ENCODE measurements around the gene CCDC57. TPM values are rescaled to one million over a fixed set of nuclear protein-coding genes. Genes with fewer than 3 reads are reported as not detected.

The CCDC57 gene
- total RNA-seq, 1 experiment from 2014 or later, result 69.9 TPM

DNA sequence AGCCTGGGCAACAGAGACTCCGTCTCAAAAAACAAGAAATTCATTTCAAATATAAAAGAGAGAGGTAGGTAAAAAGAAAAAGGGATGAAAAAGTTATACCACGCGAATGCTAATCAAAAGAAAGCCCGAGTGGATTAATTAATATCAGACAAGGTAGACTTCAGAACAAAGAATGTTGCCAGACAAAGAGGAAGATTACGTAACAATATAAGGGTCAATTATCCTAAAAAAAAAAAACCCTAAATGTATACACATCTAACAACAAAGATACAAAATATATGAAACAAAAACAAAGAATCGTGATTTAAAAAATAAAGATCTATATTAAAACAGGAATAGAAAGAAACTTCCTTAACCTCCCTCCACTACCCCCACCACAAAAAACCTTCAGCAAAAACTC, 44.1 kb downstream of the CCDC57 start:
- TF ChIP-seq, protein P1, sequence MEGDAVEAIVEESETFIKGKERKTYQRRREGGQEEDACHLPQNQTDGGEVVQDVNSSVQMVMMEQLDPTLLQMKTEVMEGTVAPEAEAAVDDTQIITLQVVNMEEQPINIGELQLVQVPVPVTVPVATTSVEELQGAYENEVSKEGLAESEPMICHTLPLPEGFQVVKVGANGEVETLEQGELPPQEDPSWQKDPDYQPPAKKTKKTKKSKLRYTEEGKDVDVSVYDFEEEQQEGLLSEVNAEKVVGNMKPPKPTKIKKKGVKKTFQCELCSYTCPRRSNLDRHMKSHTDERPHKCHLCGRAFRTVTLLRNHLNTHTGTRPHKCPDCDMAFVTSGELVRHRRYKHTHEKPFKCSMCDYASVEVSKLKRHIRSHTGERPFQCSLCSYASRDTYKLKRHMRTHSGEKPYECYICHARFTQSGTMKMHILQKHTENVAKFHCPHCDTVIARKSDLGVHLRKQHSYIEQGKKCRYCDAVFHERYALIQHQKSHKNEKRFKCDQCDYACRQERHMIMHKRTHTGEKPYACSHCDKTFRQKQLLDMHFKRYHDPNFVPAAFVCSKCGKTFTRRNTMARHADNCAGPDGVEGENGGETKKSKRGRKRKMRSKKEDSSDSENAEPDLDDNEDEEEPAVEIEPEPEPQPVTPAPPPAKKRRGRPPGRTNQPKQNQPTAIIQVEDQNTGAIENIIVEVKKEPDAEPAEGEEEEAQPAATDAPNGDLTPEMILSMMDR (IDR thresholded peaks at IDR 0.05; ENCODE audit: unreplicated experiment), result no peak
- CTCF ChIA-PET, result no interaction called here
- intact Hi-C loops (cut with micrococcal nuclease; ENCODE audit: unreplicated experiment), result no loop called here
- BruUV-seq (replicated peaks), result no TSS peak
- H3K4me1 Mint-ChIP-seq (ENCODE audit: low read depth, unreplicated experiment), result no peaks in the 10 kb centered on the region
- DNase-seq, result no peak
- no peak overlapping the region for H3K4me3 Mint-ChIP-seq (ENCODE audit: low read depth, unreplicated experiment)
- no peaks in the 10 kb centered on the region for H3K27me3 Mint-ChIP-seq (ENCODE audit: unreplicated experiment)
- no peaks in the 10 kb centered on the region for H3K9me3 Mint-ChIP-seq (ENCODE audit: low read depth, unreplicated experiment)
- no peak overlapping the region for H3K27ac Mint-ChIP-seq (ENCODE audit: unreplicated experiment)
- H3K36me3 Mint-ChIP-seq (ENCODE audit: insufficient read depth, unreplicated experiment), result peaks cover 13% of the 10 kb centered on the region

DNA sequence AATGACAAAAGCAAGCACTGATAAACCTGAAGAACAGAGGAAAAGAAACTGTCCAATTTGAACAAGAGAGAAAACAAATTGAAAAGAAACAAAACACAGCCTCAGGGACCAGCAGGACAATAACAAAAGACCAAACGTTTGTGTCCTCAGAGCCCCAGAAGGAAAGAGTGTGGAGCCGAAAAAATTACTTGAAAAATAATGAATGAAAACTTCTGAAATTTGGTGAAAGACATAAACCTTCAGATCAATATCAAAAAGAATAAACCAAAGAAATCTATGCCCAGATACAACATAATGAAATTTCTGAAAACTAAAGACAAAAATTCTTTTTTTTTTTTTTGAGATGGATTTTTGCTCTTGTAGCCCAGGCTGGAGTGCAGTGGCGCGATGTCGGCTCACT, 45.6 kb downstream of the CCDC57 start:
- no peaks in the 10 kb centered on the region for H3K9me3 Mint-ChIP-seq (ENCODE audit: low read depth, unreplicated experiment)
- BruUV-seq (replicated peaks), result no TSS peak
- CTCF ChIA-PET, result no interaction called here

DNA sequence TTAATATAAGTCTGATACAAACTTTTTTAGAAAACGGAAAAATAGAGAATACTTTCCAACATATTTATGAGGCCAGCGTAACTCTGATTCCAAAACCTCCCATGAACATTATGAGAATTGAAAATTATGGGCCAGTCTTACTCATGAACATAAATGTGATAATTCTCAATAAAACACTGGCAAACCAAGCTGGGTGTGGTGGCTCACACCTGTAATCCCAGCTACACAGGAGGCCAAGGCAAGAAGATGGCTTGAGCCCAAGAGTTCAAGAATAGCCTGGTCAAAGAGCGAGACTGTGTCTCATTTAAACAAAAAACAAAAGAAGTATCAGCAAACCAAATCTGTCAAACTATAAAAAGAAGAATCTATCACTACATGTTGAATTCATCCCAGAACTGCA, 47.8 kb downstream of the CCDC57 start:
- intact Hi-C loops (cut with micrococcal nuclease; ENCODE audit: unreplicated experiment), result no loop called here
- Mint-ChIP-seq H3K27ac (ENCODE audit: unreplicated experiment) (no peak overlapping the region), H3K4me3 (ENCODE audit: low read depth, unreplicated experiment) (no peak overlapping the region), H3K36me3 (ENCODE audit: insufficient read depth, unreplicated experiment) (peaks cover 7% of the 10 kb centered on the region), H3K9me3 (ENCODE audit: low read depth, unreplicated experiment) (no peaks in the 10 kb centered on the region), H3K4me1 (ENCODE audit: low read depth, unreplicated experiment) (no peaks in the 10 kb centered on the region), H3K27me3 (ENCODE audit: unreplicated experiment) (no peaks in the 10 kb centered on the region)
- CTCF ChIA-PET, result no interaction called here
- TF ChIP-seq, protein P1 (IDR thresholded peaks at IDR 0.05; ENCODE audit: unreplicated experiment), result no peak
- DNase-seq, result no peak
- no TSS peak for BruUV-seq (replicated peaks)

More for the DNA sequence above, 45.6 kb downstream of the CCDC57 start:
- Mint-ChIP-seq H3K27me3 (ENCODE audit: unreplicated experiment) (no peaks in the 10 kb centered on the region), H3K27ac (ENCODE audit: unreplicated experiment) (no peak overlapping the region), H3K4me1 (ENCODE audit: low read depth, unreplicated experiment) (no peaks in the 10 kb centered on the region), H3K36me3 (ENCODE audit: insufficient read depth, unreplicated experiment) (peaks cover 11% of the 10 kb centered on the region), H3K4me3 (ENCODE audit: low read depth, unreplicated experiment) (no peak overlapping the region)
- TF ChIP-seq, protein P1 (IDR thresholded peaks at IDR 0.05; ENCODE audit: unreplicated experiment), result no peak
- DNase-seq, result no peak
- intact Hi-C loops (cut with micrococcal nuclease; ENCODE audit: unreplicated experiment), result no loop called here

DNA sequence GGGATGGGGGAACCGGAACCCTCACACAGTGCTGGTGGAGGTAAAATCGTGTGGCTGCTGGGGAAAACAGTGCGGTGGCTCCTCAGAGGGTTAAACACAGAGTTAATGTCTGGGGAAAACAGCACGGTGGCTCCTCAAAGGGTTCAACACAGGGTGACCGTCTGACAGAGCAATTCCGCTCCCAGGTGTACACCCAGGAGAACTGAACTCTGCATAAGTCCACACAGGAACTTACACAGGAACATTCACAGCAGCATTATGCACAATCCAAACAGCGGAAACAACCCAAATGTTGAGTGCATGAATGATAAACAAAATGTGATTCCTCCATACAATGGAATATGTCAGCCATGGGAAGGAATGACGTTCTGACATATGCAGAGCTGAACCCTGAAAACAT, 51.4 kb downstream of the CCDC57 start:
- Mint-ChIP-seq H3K4me3 (ENCODE audit: low read depth, unreplicated experiment) (no peak overlapping the region), H3K9me3 (ENCODE audit: low read depth, unreplicated experiment) (no peaks in the 10 kb centered on the region), H3K4me1 (ENCODE audit: low read depth, unreplicated experiment) (no peaks in the 10 kb centered on the region), H3K27me3 (ENCODE audit: unreplicated experiment) (no peaks in the 10 kb centered on the region), H3K36me3 (ENCODE audit: insufficient read depth, unreplicated experiment) (peaks cover 14% of the 10 kb centered on the region), H3K27ac (ENCODE audit: unreplicated experiment) (no peak overlapping the region)
- no peak for DNase-seq
- intact Hi-C loops (cut with micrococcal nuclease; ENCODE audit: unreplicated experiment), result no loop called here
- TF ChIP-seq, protein P1 (IDR thresholded peaks at IDR 0.05; ENCODE audit: unreplicated experiment), result no peak
- BruUV-seq (replicated peaks), result no TSS peak
- CTCF ChIA-PET, result no interaction called here

Measured in Calu3 (cell line).